Ovary (tissue), 3 donors: ENCODE data around the gene ITGA2.

Experiments used
- EP300 ChIP-seq: sonication (generic); formaldehyde crosslinking; IDR thresholded peaks from one replicate; pipeline ENCODE4 v1.6.1; 2017; ENCODE audit warnings: antibody characterized with exemption
- POLR2A ChIP-seq: fragments of 450-650 bp; IDR thresholded peaks from one replicate; pipeline ENCODE4 v1.6.1; 2017; ENCODE audit warnings: antibody characterized with exemption, mild to moderate bottlenecking, moderate library complexity
- TF ChIP-seq, protein P1 (sequence below), 3 donors: fragments of 450-650 bp in 2 of 3; fragments of 200-600 bp in 1 of 3; IDR thresholded peaks; one replicate each; pipeline versions ENCODE4 v1.5.1 to v1.8.0; 2016 to 2022; ENCODE audit warnings: antibody characterized with exemption in 3 of 3, mild to moderate bottlenecking in 1 of 3
- donor health status: DM: no; HTN: no; CAD: no.

DNA sequence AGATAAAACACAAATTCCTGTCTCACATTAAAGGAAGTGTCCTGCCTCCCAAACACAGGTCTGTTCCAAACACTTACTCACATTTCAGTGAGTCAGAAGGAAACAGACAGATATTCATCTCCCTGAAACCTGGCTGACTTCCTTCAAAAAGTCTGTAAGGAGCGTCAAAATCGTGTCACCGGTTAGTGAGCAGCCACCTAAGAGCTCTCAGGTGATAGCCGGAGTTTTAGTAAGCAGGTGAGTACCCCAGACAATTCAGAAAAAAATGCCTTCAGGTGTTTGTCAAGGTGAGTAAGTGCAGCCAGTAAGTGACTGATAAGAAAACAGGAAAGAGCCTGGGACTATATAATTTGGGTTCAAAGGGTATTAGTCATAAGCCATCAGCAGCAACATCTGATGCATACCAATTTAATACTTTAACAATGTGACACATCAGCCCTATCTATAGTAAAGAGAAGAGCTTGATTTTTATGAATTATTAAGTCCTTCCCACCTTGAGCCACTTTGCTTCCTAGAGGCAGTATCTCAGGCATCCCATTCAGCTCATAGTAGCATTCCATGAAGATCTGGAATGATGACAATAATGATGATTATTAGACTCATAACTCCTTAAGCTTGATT lies 1.3 kb upstream of the ITGA2 start:
- TF ChIP-seq EP300 (no peak), POLR2A (no peak)
- TF ChIP-seq, protein P1, sequence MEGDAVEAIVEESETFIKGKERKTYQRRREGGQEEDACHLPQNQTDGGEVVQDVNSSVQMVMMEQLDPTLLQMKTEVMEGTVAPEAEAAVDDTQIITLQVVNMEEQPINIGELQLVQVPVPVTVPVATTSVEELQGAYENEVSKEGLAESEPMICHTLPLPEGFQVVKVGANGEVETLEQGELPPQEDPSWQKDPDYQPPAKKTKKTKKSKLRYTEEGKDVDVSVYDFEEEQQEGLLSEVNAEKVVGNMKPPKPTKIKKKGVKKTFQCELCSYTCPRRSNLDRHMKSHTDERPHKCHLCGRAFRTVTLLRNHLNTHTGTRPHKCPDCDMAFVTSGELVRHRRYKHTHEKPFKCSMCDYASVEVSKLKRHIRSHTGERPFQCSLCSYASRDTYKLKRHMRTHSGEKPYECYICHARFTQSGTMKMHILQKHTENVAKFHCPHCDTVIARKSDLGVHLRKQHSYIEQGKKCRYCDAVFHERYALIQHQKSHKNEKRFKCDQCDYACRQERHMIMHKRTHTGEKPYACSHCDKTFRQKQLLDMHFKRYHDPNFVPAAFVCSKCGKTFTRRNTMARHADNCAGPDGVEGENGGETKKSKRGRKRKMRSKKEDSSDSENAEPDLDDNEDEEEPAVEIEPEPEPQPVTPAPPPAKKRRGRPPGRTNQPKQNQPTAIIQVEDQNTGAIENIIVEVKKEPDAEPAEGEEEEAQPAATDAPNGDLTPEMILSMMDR (IDR thresholded peaks at IDR 0.05): no peak
